IMR-90 (cell line): ENCODE data around the gene LRRC8C. TPM values are rescaled to one million over a fixed set of nuclear protein-coding genes. Genes with fewer than 3 reads are reported as not detected.

ENCODE experiments used
- ATAC-seq: fragments of 200-7000 bp; cut with Tn5 transposase; 2 replicates; pipeline ENCODE4 v1.9.1; 2020; ENCODE audit warnings: low read depth, mild to moderate bottlenecking, moderate library complexity
- BruUV-seq: library from RNA; stranded (reverse); fragments of 400-500 nt; replicated peaks from 2 replicates; lab custom pipeline; 2021; lab: Mats Ljungman, UMichigan
- CTCF ChIA-PET: fragments of 300-600 bp; formaldehyde crosslinking; extraction: SDS; loops from one replicate; lab custom pipeline; 2021; ENCODE audit warnings: antibody characterized with exemption; lab: Yijun Ruan, JAX
- POLR2A ChIA-PET: fragments of 300-600 bp; sonication (Branson Sonifier 250); formaldehyde crosslinking; loops from one replicate; lab custom pipeline; 2022; ENCODE audit warnings: antibody characterized with exemption; ENCODE audit not compliant: unreplicated experiment; lab: Charles Lee
- DNase-seq: peaks from one replicate; pipeline ENCODE4 v3.0.0; 2013
- H2AFZ ChIP-seq: replicated peaks from 2 replicates; pipeline ENCODE3; 2013; ENCODE audit warnings: low read length, mild to moderate bottlenecking; ENCODE audit not compliant: poor library complexity
- H2AK5ac ChIP-seq: 2 replicates; pipeline ENCODE4 v1.6.1; 2013; ENCODE audit warnings: low read depth, low read length, inconsistent platforms
- H2AK9ac ChIP-seq: replicated peaks from 2 replicates; pipeline ENCODE3; 2013; ENCODE audit warnings: mild to moderate bottlenecking, low read depth, low read length, moderate library complexity; ENCODE audit not compliant: poor library complexity
- H2BK120ac ChIP-seq: 2 replicates; pipeline ENCODE4 v1.6.1; 2013; ENCODE audit warnings: low read depth, low read length, inconsistent platforms
- H2BK15ac ChIP-seq: 3 replicates; pipeline ENCODE4 v1.6.1; 2013; ENCODE audit warnings: low read depth, low read length, inconsistent platforms
- H2BK20ac ChIP-seq: 2 replicates; pipeline ENCODE4 v1.6.1; 2013; ENCODE audit warnings: low read depth, mild to moderate bottlenecking, inconsistent platforms, low read length, moderate library complexity
- H2BK5ac ChIP-seq: 2 replicates; pipeline ENCODE4 v1.6.1; 2013; ENCODE audit warnings: mild to moderate bottlenecking, low read depth, low read length, inconsistent platforms; ENCODE audit not compliant: poor library complexity, severe bottlenecking
- H3K14ac ChIP-seq: replicated peaks from 2 replicates; pipeline ENCODE4 v1.6.1; 2013; ENCODE audit warnings: low read depth, low read length, inconsistent platforms
- H3K18ac ChIP-seq: 2 replicates; pipeline ENCODE4 v1.6.1; 2013; ENCODE audit warnings: low read depth, low read length, control low read depth
- H3K23ac ChIP-seq: 2 replicates; pipeline ENCODE4 v1.6.1; 2013; ENCODE audit warnings: low read depth, low read length, inconsistent platforms
- H3K27ac ChIP-seq: 2 replicates; pipeline ENCODE4 v1.5.1; 2013; ENCODE audit warnings: mild to moderate bottlenecking, control low read depth, low read length; ENCODE audit not compliant: insufficient read depth
- H3K27me3 ChIP-seq: 2 replicates; pipeline ENCODE4 v1.6.1; 2013; ENCODE audit warnings: low read length; ENCODE audit not compliant: control insufficient read depth, insufficient read depth
- H3K36me3 ChIP-seq: 2 replicates; pipeline ENCODE4 v1.6.1; 2013; ENCODE audit warnings: low read length, mixed read lengths; ENCODE audit not compliant: control insufficient read depth, insufficient read depth
- H3K4ac ChIP-seq: 2 replicates; pipeline ENCODE4 v1.6.1; 2013; ENCODE audit warnings: low read depth, low read length, inconsistent platforms
- H3K4me1 ChIP-seq: 2 replicates; pipeline ENCODE4 v1.6.1; 2013; ENCODE audit warnings: low read length, mixed read lengths; ENCODE audit not compliant: control insufficient read depth, insufficient read depth
- H3K4me2 ChIP-seq: 2 replicates; pipeline ENCODE4 v1.6.1; 2013; ENCODE audit warnings: low read depth, mild to moderate bottlenecking, control low read depth, low read length, moderate library complexity
- H3K4me3 ChIP-seq: 2 replicates; pipeline ENCODE4 v1.5.1; 2013; ENCODE audit warnings: low read depth, mild to moderate bottlenecking, control low read depth, low read length, moderate library complexity; ENCODE audit not compliant: insufficient read depth
- H3K56ac ChIP-seq: 2 replicates; pipeline ENCODE4 v1.6.1; 2013; ENCODE audit warnings: low read length, inconsistent platforms; ENCODE audit not compliant: insufficient read depth; ENCODE audit errors: extremely low read depth
- H3K79me1 ChIP-seq, 2 experiments: 2 replicates each; pipeline ENCODE4 v1.6.1; 2013; ENCODE audit warnings: low read length in 2 of 2, inconsistent platforms in 1 of 2, low read depth in 1 of 2
- H3K9ac ChIP-seq: 2 replicates; pipeline ENCODE4 v1.6.1; 2013; ENCODE audit warnings: low read depth, low read length, control low read depth
- H3K9me1 ChIP-seq: 2 replicates; pipeline ENCODE4 v1.6.1; 2013; ENCODE audit warnings: low read length, inconsistent platforms; ENCODE audit not compliant: insufficient read depth
- H3K9me3 ChIP-seq: 2 replicates; pipeline ENCODE4 v1.6.1; 2013; ENCODE audit warnings: low read length; ENCODE audit not compliant: control insufficient read depth, insufficient read depth
- H4K20me1 ChIP-seq: 2 replicates; pipeline ENCODE4 v1.6.1; 2013; ENCODE audit warnings: low read length, inconsistent platforms; ENCODE audit not compliant: insufficient read depth
- H4K5ac ChIP-seq: 2 replicates; pipeline ENCODE4 v1.6.1; 2013; ENCODE audit warnings: mild to moderate bottlenecking, low read depth, low read length, control low read depth
- H4K8ac ChIP-seq, 2 experiments: 2 replicates each; pipeline ENCODE4 v1.6.1; 2013; ENCODE audit warnings: low read depth in 2 of 2, low read length in 2 of 2, control low read depth in 1 of 2, inconsistent platforms in 1 of 2
- H4K91ac ChIP-seq: 2 replicates; pipeline ENCODE4 v1.6.1; 2013; ENCODE audit warnings: low read depth, low read length, inconsistent platforms; ENCODE audit not compliant: insufficient read depth
- BHLHE40 ChIP-seq: fragments of 150-350 bp; IDR thresholded peaks from 2 replicates; pipeline ENCODE4 v1.6.1; 2016; ENCODE audit warnings: mild to moderate bottlenecking, low read depth, low read length
- CEBPB ChIP-seq: IDR thresholded peaks from 2 replicates; pipeline ENCODE4 v1.6.1; 2012; ENCODE audit warnings: low read depth, low read length, improper control_type of control experiment
- CTCF ChIP-seq: conservative IDR thresholded peaks from 2 replicates; pipeline ENCODE4 v1.5.1; 2012; ENCODE audit warnings: mild to moderate bottlenecking, low read depth, low read length, improper control_type of control experiment
- MAFK ChIP-seq: IDR thresholded peaks from 2 replicates; pipeline ENCODE4 v1.6.1; 2012; ENCODE audit warnings: low read depth, low read length, improper control_type of control experiment
- MAZ ChIP-seq: IDR thresholded peaks from 2 replicates; pipeline ENCODE4 v1.6.1; 2012; ENCODE audit warnings: low read depth, mild to moderate bottlenecking, low read length, improper control_type of control experiment, moderate library complexity, borderline replicate concordance
- POLR2A ChIP-seq: IDR thresholded peaks from 2 replicates; pipeline ENCODE4 v1.6.1; 2012; ENCODE audit warnings: mild to moderate bottlenecking, low read depth, low read length
- RCOR1 ChIP-seq: IDR thresholded peaks from 2 replicates; pipeline ENCODE4 v1.6.1; 2012; ENCODE audit warnings: mild to moderate bottlenecking, low read length, improper control_type of control experiment; ENCODE audit not compliant: insufficient replicate concordance
- SMC3 ChIP-seq: fragments of 150-350 bp; IDR thresholded peaks from 2 replicates; pipeline ENCODE4 v1.6.1; 2016; ENCODE audit warnings: low read depth, mild to moderate bottlenecking, antibody characterized with exemption, low read length, moderate library complexity
- WGBS, 2 experiments: methylation state at CpG; one replicate each; pipeline versions ENCODE4 v1.1.5 to v1.1.7; 2013; ENCODE audit warnings: missing lambda C conversion rate in 2 of 2; ENCODE audit not compliant: insufficient read length in 1 of 2; ENCODE audit errors: extremely low coverage in 2 of 2; 5-methylcytosine and 5-hydroxymethylcytosine counted together
- dilution Hi-C: fragments of 300-500 bp; cut with HindIII; formaldehyde crosslinking; loops from one replicate; pipeline ENCODE4 v1.14.3; 2018; ENCODE audit warnings: low sequenced_read_pairs; ENCODE audit not compliant: unreplicated experiment
- in situ Hi-C: fragments of 300-500 bp; cut with MboI; formaldehyde crosslinking; loops from 3 replicates; pipeline ENCODE4 v1.14.3; 2019; ENCODE audit warnings: low sequenced_read_pairs, inconsistent platforms, mixed read lengths
- intact Hi-C: fragments of 100-400 bp; cut with micrococcal nuclease; formaldehyde crosslinking; loops from 2 replicates; pipeline ENCODE4 v1.10.0; 2022
- polyA plus RNA-seq, 3 experiments: library from polyadenylated mRNA; depleted of rRNA; stranded (reverse); fragments of >200 nt; gene quantifications; 2 replicates each; pipeline ENCODE4 v1.2.3, GENCODE V29; 2012; ENCODE audit warnings: low replicate concordance in 1 of 3
- total RNA-seq: library from RNA; depleted of rRNA; stranded (reverse); fragments of >200 nt; gene quantifications from 2 replicates; pipeline ENCODE4 v1.2.3, GENCODE V29; 2012

LRRC8C gene
- total and polyA plus RNA-seq, 2 of the 4 experiments (the other 2 are of a cell fraction), result 6.5 to 12.9 TPM

- no peaks in the 10 kb centered on the region for H3K27me3 ChIP-seq
- in situ Hi-C loops, result no loop called here
- peaks cover 13% of the 10 kb centered on the region for H3K9me1 ChIP-seq
- H3K9me3 ChIP-seq, result no peaks in the 10 kb centered on the region
- ChIA-PET CTCF (interaction anchor here (0.7 to 1.3 kb wide), 2 partner anchors 9 to 103 kb away, joined by 3 read pairs; no protein-coding TSS in a partner anchor), POLR2A (no interaction called here)
- no peak overlapping the region for H3K4me2 ChIP-seq
- H3K79me1 ChIP-seq, result peaks cover 27 to 56% of the 10 kb centered on the region in 2 experiments
- H3K4me3 ChIP-seq, result no peak overlapping the region
- H3K9ac ChIP-seq, result no peak overlapping the region
- H2BK120ac ChIP-seq, result no peak overlapping the region
- dilution Hi-C loops, result no loop called here
- TF ChIP-seq MAFK, result no peak
- TF ChIP-seq CEBPB, result no peak
- TF ChIP-seq RCOR1, result no peak
- TF ChIP-seq POLR2A, result no peak
- no peak for TF ChIP-seq SMC3
- no peak for TF ChIP-seq CTCF
- no peak for TF ChIP-seq MAZ
- no peak for TF ChIP-seq BHLHE40
- intact Hi-C loops, result no loop called here
- H4K8ac ChIP-seq, result no peak overlapping the region
- BruUV-seq, result no TSS peak
- H3K14ac ChIP-seq, result no peak overlapping the region
- no peak overlapping the region for H4K5ac ChIP-seq
- no peak overlapping the region for H3K18ac ChIP-seq
- H4K91ac ChIP-seq, result no peak overlapping the region
- H3K4ac ChIP-seq, result no peak overlapping the region
- no peak overlapping the region for H3K27ac ChIP-seq
- no peak overlapping the region for H3K56ac ChIP-seq
- H4K20me1 ChIP-seq, result peaks cover 21% of the 10 kb centered on the region
- no peak overlapping the region for H2BK15ac ChIP-seq
- no peak overlapping the region for H2BK20ac ChIP-seq
- no peak overlapping the region for H2AK5ac ChIP-seq
- no peak overlapping the region for H2AK9ac ChIP-seq
- no peak overlapping the region for H2BK5ac ChIP-seq
- WGBS, 2 experiments, result no CpG with 5 or more reads among the region's 3 CpGs
- peaks cover 7% of the 10 kb centered on the region for H3K4me1 ChIP-seq
- peak; percentile 20 for DNase-seq
- no peak overlapping the region for H2AFZ ChIP-seq
- H3K36me3 ChIP-seq, result peaks cover 5% of the 10 kb centered on the region; the same call in 1 of the 2 replicates
- H3K23ac ChIP-seq, result no peak overlapping the region
- 0 out of 2 replicates have a peak, but pooled peaks have one; percentile 25 for ATAC-seq
Observed at GRCh38 chr1:89660224-89661061, 27.5 kb downstream of the LRRC8C start.
